GM19395 (cell line): ENCODE measurements around the gene ANXA2R.
"Not testable (repeated sequence)": the region's sequence is repeated elsewhere in the genome, so short reads cannot be mapped to it uniquely, and the experiment has no call there.

Experiments used
- ATAC-seq: cut with Tn5 transposase; IDR thresholded peaks from one replicate; pipeline ENCODE4 v1.9.1; 2021; ENCODE audit warnings: mild to moderate bottlenecking, moderate library complexity; ENCODE audit not compliant: unreplicated experiment

Gene ANXA2R

DNA sequence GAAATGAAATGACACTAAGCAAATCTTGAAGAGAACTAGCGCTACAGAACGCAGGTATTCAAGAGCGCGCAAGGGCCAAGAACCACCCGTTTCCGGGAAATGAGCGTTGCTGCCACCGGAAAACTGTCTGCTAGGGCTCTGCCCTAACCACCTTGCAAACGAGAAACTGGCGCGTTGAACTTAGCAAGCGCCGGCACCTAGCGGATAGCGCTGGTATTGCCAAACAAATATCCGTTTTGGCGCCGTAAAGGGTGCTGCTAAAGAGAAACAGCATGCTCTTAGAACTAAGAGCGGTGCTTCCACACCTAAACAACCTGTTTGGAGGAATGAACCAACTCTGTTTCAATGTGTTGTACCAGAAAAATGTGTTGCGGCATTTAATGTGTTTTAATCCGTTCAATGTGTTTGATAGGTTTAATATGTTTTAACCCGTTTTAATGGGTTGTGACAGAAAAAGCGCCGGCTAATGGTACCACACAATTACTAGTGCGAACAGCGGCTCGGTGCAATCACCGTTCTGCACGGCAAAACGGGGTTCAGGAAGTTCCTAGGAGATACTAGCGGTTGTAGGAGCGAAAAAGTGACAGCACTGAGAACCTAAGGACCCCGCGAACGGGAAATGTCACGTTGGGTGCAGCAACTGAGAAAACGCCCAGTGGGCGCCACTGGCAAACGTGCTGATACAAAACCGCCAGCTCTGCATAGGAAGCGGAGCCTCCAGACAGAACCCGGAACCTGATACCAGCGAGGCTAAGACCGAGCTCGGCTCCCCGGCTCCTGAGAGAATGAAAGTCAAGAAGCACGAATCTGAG, at the start of gene ANXA2R:
Gene ANXA2R, minus strand, starts transcription at position 33 of the 812 bp plus-strand sequence. CDS start 273 bp downstream, outside the sequence.
- ATAC-seq = peak; percentile 58

GRCh38 chr5:43086118-43086908, 46.2 kb upstream of the ANXA2R start:
- not testable (repeated sequence) for ATAC-seq

GRCh38 chr5:43085453-43085852, 45.3 kb upstream of the ANXA2R start:
- ATAC-seq = no peak

GRCh38 chr5:43084468-43084867, 44.3 kb upstream of the ANXA2R start:
- not testable (repeated sequence) for ATAC-seq

DNA sequence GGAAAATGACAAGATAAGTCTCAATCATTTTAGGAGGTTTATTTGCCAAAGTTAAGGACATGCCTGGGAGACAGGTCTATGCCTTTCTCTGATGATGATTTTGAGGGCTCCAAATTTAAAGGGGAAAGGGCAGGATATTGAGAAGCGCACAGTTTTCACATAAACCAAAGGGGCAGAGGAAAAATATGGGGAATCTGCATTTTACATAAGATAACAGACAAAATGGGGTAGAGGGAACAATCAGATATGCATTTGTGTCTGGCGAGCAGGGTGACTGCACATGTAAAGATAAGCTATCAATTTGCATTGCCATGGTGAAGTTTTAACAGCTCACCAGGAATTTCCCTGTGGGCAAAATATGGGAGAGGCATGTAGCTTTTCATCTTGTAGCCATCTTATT, 41.2 kb upstream of the ANXA2R start:
- not testable (repeated sequence) for ATAC-seq

GRCh38 chr5:43078956-43079355, 38.8 kb upstream of the ANXA2R start:
- ATAC-seq = no peak

- not testable (repeated sequence) for ATAC-seq
Measured at GRCh38 chr5:43077446-43078191, 37.5 kb upstream of the ANXA2R start.

DNA sequence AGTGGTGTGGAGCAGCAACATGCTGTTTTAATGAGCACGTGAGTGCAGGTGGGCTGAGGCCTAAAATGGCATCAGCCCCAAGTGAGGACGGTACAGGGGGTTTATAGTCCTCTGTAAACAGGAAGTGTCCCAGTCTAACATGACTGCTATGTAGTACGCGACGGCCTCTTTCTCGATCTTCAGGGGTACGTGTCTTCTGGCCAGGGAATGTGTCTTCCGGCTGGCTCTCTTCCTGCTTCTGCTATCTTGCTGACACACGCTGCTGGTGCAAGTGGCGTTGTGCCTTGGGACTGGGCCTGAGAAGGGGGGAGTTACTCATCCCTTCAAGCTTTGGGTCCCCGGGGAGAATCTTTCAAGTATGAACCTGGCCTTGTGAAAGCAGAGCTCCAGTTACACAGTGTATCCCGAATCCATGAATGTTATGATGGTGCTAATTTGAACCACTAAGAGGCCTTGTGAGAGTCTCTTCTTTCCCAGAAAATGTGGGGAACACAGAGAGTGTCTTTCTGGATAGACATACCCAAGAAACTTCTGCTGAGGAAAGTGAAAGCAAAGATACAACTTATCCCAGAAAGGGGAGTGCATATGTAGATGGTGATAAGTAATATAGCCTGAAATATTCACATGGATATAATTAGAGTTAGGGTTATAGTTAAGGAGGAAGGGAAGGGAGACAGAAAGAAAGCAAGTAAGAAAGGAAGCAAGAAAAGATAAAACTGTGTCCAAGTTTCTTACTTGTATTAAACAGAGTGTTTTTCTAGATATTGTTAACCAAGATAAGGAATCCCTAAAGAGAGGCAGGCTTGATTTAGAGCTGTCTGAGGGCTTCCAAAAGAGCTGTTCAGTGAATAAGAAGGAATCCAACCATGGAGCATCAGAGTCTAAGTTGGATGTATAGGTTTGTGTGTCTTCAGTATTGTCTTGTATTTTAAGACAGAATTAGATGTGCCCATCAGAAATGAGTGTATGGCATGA, 35.5 kb upstream of the ANXA2R start:
- ATAC-seq = no peak

DNA sequence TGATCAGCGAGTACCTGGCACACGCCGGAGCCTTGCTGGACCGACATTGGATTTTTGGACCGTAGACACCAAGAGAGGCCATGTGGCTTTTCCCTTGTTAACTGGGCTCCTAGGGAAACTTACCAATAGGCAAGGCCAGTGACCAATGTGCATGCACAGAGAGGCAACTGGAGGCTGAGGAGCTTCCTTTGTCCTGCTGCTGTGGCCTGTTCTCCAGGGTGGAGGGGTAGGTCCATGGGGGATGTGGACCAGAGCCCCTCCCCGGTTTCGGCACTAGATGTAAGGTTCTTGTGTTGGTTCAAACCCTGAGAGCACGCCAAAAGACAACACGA, 34.8 kb upstream of the ANXA2R start:
- no peak for ATAC-seq

- ATAC-seq = no peak
Measured at GRCh38 chr5:43073597-43074546, 33.8 kb upstream of the ANXA2R start.

DNA sequence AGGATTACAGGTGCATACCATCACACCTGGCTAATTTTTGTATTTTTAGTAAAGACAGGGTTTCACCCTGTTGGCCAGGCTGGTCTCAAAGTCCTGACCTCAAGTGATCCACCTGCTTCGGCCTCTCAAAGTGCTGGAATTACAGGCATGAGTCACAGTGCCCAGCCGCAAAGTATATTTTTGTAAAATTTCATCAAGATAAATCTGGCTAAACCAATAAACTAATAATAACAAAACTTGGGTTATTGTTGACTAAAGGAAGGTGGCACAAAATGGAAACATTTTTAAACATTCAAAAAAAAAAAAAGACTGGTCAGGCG, 29.2 kb upstream of the ANXA2R start:
- not testable (repeated sequence) for ATAC-seq

GRCh38 chr5:43068037-43068436, 27.9 kb upstream of the ANXA2R start:
- ATAC-seq = no peak

DNA sequence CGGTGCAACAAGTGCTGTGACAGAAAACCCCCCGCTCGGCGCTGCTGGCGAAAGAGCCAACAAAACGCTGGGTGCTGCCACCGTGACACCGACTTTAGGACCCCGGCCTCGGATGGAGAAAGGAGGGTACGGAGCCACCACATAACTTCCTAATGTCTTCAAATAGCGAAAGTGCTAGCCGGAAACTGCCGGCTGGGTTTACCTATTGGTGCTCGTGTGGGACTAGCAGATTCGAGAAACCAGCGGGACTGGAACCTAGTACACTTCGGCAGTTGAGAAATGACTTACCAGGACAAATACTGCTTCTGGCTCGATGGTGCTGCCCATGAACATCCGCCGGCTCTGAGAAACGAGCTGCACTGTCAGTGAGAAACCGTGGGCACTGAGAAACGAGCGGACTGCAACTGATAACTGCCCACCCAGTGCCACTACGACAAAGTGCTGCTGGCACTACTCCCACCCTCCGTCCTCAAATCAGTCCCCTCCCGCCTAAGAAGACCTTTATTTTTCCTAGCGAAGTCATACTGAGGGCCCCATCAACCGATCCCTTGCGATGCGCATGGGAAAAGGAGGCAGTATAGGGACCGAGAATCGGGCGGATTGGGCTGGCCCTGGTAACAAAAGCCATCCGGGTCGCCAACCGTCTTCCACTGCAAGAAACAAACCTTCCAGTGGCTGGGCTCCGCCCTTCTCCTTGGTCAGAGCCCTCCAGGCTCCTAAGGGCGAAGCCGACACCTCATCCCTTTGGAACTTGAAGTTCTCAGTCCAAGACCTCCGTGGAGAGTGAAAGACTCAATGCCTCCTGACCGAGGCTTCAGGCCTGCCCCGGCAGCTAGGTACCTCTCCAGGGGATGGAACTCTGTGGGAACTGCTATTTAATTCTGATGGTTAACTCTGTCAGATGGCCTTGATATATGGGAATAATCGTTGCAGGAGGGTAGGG, 27.0 kb upstream of the ANXA2R start:
- ATAC-seq = peak; percentile 50

DNA sequence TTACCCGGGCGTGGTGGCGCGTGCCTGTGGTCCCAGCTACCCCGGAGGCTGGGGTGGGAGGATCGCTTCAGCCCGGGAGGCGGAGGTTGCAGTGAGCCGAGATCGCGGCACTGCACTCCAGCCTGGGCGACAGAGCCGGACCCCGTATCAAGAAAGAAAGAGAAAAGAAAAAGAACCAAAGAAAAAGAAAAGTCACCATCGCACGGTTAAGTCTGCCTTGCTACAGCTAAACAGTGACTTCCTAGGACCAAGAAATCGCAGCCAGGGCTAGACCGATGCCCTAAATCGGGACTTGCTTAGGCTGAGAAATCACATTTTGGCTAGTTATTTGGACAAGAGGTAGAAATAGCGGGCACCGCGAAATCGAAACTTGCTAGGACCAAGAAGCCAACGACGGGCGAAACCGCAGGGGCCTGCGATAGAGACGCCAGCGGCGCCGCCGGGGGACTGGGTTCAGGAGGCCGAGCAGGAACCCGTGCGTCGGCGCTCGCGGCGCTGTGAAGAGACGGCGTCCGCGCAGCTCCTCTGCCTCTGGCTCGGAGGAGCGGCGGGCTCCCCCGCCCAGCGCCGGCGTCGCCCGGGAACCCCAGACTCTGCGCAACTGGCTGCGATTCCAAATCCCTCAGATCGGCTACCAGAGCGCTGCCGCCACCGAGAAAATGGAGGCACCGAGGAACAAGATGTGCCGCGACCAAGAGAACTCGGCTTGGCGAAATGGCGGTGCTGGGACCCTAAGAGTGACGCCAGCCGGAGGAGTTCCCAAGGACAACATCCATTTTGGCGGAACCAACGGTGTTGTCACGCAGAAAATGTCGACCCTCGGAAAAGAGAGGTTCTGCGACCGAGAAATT, 26.1 kb upstream of the ANXA2R start:
- ATAC-seq = peak; percentile 28

DNA sequence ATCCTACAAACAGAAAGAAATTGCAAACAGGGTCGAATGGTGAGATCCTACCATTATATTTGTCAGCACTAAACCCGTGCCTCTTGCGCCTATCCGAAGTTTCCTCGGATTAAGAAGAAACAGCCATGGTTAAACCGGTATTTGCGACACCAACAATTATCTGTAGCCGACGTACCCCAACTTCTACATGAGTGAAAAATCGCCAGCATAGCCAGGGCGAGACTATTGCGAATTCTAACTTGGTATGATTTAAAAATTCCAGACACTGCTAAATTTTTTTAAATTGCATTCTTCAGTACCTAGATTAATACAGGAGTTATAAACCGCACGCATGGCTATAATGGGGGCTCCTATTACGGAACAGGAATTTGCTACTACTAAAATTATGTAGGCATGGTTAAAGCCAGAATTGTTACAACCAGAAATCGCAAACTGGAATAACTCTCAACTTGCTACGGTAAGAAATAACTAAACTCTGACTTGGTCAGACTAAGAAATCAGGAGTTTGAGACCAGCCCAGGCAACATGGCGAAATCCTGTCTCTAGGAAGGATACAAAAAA, 25.3 kb upstream of the ANXA2R start:
- ATAC-seq = no peak

DNA sequence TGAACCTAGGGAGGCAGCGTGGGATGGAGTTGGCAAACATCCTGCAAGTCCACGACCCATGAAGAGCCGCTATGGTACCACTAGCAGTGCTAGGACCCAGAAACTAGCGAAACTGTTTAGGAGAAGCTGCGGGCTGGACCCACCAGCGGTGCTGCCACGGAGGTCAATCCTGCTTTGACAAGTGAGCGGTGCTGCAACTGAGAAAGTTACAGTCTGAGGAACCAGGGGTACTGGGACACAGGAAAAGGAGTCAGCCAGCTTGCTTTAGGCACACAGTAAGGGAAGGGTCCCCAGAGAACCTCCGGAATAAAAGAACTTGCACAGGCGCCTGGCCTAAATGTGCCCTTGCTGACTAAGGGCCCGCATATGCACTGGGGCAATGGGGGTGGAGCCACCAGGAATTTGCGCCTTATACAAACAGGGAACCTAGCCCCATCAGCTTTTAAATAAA, 23.6 kb upstream of the ANXA2R start:
- no peak for ATAC-seq
